ENCODE data around the gene EZR. TPM values are rescaled to one million over a fixed set of nuclear protein-coding genes. Genes with fewer than 3 reads are reported as not detected.

Gene EZR
- total and polyA plus RNA-seq, 9 of the 15 experiments (the other 6 are each of a cell fraction or from before 2014, with no cell fraction given) = 36.5 to 162 (median 104) TPM

DNA sequence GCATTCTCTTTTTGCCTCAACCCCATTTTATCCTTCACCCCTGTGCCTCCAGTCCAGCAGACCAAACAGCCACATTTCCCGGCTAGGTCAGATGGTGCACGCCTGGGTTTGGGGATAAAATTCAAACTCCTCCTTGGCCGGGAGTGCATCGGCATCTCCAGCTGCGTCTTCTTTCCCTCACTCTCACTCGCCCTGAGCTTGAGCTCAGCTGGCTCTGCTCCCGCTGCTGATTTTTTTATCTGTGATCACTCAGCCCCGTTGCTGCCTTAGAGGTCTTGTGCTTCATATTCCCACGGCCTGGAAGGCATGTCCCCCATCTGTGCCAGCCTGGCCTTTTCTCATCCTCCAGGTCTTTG is 6.8 kb upstream of the EZR start (continued):
- TF ChIP-seq, protein P1, sequence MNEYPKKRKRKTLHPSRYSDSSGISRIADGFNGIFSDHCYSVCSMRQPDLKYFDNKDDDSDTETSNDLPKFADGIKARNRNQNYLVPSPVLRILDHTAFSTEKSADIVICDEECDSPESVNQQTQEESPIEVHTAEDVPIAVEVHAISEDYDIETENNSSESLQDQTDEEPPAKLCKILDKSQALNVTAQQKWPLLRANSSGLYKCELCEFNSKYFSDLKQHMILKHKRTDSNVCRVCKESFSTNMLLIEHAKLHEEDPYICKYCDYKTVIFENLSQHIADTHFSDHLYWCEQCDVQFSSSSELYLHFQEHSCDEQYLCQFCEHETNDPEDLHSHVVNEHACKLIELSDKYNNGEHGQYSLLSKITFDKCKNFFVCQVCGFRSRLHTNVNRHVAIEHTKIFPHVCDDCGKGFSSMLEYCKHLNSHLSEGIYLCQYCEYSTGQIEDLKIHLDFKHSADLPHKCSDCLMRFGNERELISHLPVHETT (CRISPR knock-in tag; conservative IDR thresholded peaks at IDR 0.05 in 1 of 2, IDR thresholded peaks at IDR 0.05 in 1 of 2) = peak in 1 of 2 experiments; percentile 53; a peak in 1 of 4 replicates
- TF ChIP-seq E2F6 (IDR thresholded peaks at IDR 0.05; ENCODE audit: borderline replicate concordance in 1 of 2, extremely low read depth in 1 of 2, insufficient read depth in 1 of 2, insufficient read length in 1 of 2, low read depth in 1 of 2, low read length in 1 of 2, poor library complexity in 1 of 2, severe bottlenecking in 1 of 2) = peak in 1 of 2 experiments; percentile 7
- no peak for TF ChIP-seq ZNF589 (CRISPR knock-in tag; IDR thresholded peaks at IDR 0.05; ENCODE audit: low read depth)
- no peak for TF ChIP-seq RNF2 (IDR thresholded peaks at IDR 0.05)
- TF ChIP-seq CXXC5 (CRISPR knock-in tag; IDR thresholded peaks at IDR 0.05) = no peak
- TF ChIP-seq FIP1L1 (IDR thresholded peaks at IDR 0.05; ENCODE audit: low read depth, low read length, poor library complexity, severe bottlenecking) = no peak
- TF ChIP-seq, protein P2, sequence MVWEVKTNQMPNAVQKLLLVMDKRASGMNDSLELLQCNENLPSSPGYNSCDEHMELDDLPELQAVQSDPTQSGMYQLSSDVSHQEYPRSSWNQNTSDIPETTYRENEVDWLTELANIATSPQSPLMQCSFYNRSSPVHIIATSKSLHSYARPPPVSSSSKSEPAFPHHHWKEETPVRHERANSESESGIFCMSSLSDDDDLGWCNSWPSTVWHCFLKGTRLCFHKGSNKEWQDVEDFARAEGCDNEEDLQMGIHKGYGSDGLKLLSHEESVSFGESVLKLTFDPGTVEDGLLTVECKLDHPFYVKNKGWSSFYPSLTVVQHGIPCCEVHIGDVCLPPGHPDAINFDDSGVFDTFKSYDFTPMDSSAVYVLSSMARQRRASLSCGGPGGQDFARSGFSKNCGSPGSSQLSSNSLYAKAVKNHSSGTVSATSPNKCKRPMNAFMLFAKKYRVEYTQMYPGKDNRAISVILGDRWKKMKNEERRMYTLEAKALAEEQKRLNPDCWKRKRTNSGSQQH (CRISPR knock-in tag; IDR thresholded peaks at IDR 0.05) = no peak
- TF ChIP-seq ETS2 (tag; IDR thresholded peaks at IDR 0.05; ENCODE audit: borderline replicate concordance, poor library complexity, severe bottlenecking) = no peak
- no peak for TF ChIP-seq HNRNPK (IDR thresholded peaks at IDR 0.05; ENCODE audit: low read depth, low read length, poor library complexity, severe bottlenecking)
- TF ChIP-seq MLLT1 (IDR thresholded peaks at IDR 0.05) = peak in 1 of 2 experiments; percentile 78; a peak in 1 of 4 replicates
- peak; percentile 60; the same call in 1 of the 2 replicates for TF ChIP-seq DPF2 (IDR thresholded peaks at IDR 0.05)
- no peak for TF ChIP-seq ZNF75A (CRISPR knock-in tag; IDR thresholded peaks at IDR 0.05)
- no peak; a peak in 1 of 3 replicates for TF ChIP-seq CBX3 (IDR thresholded peaks at IDR 0.05; ENCODE audit: borderline replicate concordance in 1 of 2, low read length in 2 of 2)
- no peak for TF ChIP-seq ZNF79 (CRISPR knock-in tag; IDR thresholded peaks at IDR 0.05; ENCODE audit: low read depth)
- TF ChIP-seq PRPF4 (IDR thresholded peaks at IDR 0.05; ENCODE audit: insufficient read depth, low read depth, low read length, poor library complexity, severe bottlenecking) = no peak
- peak; percentile 52; the same call in 1 of the 2 replicates for TF ChIP-seq ZNF384 (IDR thresholded peaks at IDR 0.05; ENCODE audit: low read depth, low read length)
- TF ChIP-seq POU5F1 (IDR thresholded peaks at IDR 0.05; ENCODE audit: borderline replicate concordance, low read depth, low read length, partially characterized antibody) = no peak
- TF ChIP-seq ZNF277 (CRISPR knock-in tag; IDR thresholded peaks at IDR 0.05; ENCODE audit: borderline replicate concordance) = no peak
